ENCODE data around the gene ESPN.
"Not testable (repeated sequence)": the region's sequence is repeated elsewhere in the genome, so short reads cannot be mapped to it uniquely, and the experiment has no call there.

ESPN gene

GRCh38 chr1:6485168-6486101, 60.9 kb downstream of the ESPN start:
- DNase-seq = no peak

- DNase-seq = peak; percentile 93 to 94
Measured at GRCh38 chr1:6486433-6487011, 61.9 kb downstream of the ESPN start.

GRCh38 chr1:6487804-6488484, 63.4 kb downstream of the ESPN start:
- DNase-seq = no peak

DNA sequence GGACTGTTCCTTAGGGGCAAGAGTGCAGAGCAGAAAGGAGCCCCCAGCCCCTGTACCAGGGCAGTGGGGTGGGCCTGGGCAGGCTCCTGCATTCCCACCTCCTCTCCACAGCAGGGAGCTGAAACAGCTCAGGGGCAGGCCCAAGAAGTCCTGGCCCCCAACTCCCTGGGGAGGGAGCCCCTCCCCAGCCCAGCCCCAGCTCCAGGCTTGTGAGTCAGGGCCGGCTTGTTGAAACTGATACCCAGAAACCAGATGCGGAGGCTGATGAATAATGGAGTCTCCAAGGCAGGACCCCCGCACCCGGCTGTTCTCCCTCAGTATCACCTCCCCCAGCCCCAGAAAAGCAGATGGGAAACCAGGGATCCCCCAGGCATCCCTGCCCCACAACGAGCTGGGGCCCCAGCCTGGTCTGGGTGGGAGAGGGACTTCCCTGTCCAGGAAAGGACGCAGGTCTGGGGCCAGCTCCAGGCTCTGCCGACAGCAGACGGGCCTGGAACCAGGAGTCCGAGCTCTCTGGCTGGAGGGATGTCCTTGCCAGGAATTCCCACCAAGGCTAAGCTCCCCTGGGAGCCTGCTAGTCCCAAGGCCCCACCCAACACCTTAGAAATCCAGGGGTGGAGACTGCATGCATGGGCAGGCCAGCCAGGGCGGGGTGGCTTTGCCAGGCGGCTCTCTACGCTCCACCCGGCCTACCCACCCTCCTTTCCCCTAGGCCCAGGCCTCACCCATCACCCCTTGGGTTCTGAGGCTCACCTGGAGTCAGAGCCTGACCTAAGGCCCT, 64.2 kb downstream of the ESPN start:
- no peak for DNase-seq

DNA sequence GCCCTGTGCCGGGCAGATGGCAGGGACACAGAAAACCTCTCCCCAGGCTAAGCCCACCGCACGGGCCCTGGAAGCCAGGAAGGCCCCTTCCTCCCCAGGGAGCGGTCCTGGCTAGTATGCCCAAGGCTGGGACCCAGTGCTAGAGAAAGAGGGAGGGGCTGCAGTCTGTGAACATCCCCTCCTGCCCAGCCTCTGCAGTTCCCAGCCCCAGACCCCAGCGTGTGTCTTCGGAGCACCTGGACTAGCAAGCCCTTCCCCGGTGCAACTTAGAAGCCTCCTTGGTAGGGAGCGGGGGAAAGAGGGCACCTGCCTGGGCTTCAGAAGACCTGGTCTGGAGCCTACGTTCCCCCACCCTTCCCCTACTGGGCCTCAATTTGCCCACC, 64.8 kb downstream of the ESPN start:
- no peak for DNase-seq

GRCh38 chr1:6489799-6490180, 65.2 kb downstream of the ESPN start:
- peak; percentile 83 to 86 for DNase-seq

DNA sequence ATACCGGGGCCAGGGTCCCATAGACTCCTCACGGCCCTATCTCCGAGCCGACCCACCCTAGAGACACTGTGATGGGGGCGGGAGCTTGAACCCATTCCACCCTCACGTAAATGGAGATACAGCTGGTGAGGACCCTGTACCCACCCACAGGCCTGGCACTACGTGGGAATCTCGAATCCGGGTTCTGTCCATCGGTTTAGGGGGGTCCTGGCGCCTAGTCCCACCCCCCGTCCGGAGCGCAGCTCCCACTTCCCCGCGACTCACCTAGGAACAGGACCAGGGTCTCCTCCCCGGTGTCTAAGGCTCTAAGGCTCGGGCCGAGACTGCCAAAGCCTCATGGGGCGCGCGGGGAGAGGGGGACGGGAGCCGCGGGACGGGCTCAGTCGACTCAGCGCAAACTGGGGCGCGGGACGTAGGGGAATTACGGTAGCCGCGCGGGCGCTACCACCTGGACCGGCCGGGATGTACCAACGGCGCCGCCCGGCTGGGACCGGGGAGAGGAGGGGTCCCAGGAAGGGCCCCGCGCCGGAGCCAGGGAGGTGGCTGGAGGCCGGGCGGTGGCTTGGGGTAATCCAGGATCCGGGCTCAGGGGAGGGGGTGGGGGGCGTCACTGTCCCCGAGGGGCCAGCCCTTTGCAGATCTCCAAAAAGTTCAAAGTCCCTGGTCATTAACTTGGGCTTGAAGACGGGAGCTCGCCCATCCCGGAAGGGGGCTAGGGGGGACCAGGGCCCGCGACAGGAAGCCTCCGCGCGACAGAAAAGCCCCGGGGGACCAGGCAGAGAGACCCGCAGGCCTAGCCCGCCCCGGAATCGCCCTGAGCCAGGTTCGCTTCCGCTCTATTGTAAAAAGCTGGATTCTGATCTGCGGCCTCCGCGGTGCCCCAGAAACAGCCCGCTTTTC, 65.9 kb downstream of the ESPN start:
- DNase-seq = peak; percentile 73 to 77

DNA sequence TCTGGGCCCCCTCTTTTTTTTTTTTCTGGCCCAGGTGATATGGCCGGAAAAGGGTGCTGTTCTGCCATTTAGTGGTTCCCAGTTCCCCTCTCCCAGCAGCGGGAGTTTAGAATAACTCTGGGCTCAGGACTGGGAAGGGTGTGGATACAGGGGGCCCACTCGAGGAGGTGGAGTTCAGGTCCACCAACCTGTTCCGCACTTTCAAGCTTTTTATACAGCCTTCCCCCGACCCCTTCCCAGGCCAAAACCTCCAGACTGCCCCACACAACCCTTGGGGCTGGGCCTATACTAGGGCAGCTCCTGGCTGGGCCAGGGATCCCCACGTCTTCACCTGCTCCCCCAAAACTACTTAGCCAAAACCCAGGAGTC, 66.5 kb downstream of the ESPN start:
- DNase-seq = no peak

DNA sequence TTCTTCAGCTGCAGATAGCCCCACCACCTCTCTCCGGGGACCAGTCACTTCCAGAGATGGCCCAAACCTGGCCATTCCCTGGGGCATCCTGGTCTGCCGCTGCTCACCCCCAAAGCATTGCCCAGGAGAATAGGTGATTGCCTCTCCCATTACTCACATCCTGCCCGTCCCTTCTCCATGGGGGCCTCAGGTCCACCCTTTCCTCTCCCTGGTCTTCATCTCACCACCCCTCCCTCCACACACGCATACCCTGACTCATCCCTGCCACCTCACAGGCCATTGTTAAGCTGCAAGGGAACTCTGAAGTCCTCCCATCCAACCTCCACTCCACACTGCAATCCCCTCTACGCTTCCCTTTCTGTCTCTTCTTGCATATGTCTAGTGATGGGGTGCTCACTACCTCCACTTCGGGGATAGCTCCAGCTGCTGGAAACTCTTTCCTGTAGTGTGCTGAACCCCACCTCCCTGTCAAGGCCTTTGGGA, 66.9 kb downstream of the ESPN start, which contains the start of gene PLEKHG5:
Gene PLEKHG5 (minus strand): TSS at position 188 of the 483 bp plus-strand sequence. CDS start 14,096 bp downstream, outside the sequence.
- DNase-seq = peak in 1 of 2 experiments; percentile 29

DNA sequence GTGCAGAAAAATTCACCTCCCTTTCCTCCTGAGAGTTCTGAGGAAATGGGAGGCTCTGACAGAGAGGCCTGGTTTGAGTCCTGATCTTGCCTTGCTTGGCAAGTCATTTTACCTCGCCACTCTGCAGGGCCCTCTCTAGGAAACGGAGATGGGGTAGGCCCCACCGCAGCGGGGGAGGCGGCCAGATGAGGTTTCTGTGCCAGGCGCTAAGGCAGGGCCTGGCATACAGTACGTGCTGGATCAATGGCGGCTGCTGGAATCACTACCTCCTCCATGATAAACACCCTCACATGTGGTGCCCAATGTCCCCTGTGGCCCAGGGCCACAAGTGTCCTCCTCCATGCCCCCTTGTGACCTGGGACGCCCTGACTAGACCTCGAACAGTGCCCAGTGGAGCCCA, 67.4 kb downstream of the ESPN start:
- DNase-seq = no peak

- not testable (repeated sequence) for DNase-seq
Measured at GRCh38 chr1:6493834-6494223, 69.3 kb downstream of the ESPN start.

- no peak for DNase-seq
Measured at GRCh38 chr1:6494627-6495026, 70.1 kb downstream of the ESPN start.

GRCh38 chr1:6495041-6495441, 70.5 kb downstream of the ESPN start:
- DNase-seq = no peak

GRCh38 chr1:6495540-6496364, 71.2 kb downstream of the ESPN start:
- DNase-seq = no peak

GRCh38 chr1:6496365-6496721, 71.8 kb downstream of the ESPN start:
- no peak for DNase-seq

DNA sequence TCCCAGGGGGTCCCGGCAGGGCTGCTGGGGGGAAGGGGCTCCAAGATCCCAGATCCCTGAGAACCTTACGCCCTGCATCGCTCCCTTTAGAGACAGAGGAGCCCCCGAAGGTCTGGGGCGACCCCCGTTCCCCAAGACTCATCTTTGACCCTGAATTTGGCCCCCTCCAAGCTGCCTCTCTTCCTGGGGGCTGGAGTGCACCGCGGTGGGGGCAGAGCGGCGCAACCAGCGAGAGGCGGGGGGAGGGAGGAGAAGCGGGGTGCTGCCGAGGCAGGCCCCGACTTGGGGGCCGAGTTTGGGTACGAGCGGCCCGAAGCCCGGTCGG, 72.3 kb downstream of the ESPN start:
- DNase-seq = no peak

DNA sequence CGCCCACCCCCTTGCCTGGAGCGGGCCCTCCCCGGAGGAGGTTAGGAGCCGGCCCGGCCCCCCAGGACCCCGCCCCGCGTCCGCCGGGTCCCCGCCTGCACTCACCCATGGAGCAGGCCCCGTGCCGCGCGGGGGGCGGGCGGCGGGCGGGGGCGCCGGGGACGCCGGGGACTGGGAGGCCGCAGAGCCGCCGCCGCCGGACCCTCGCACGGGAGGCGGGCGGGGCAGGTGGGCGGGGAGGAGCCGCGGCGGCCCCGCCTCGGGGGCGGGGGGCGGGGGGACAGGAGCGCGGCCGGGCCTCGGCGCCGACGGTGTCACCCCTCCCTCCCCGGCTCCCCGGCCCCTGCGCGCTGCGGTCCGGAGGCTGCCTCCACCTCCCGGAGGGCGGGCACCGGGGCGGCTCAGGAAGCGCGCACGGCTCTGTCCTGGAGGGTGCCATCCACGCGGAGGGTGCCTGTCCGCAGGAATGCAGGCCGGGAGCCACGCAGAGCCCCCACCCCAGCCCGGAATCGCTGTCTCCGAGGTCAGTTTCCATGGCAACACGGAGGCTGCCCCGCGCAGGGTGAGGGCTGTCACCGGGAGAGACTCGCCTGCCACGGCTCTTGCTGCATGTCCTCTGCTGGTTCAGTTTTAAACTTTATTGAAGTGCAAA, 72.8 kb downstream of the ESPN start:
- peak; percentile 45 to 56 for DNase-seq

- no peak for DNase-seq
Measured at GRCh38 chr1:6497867-6498575, 73.4 kb downstream of the ESPN start.

DNA sequence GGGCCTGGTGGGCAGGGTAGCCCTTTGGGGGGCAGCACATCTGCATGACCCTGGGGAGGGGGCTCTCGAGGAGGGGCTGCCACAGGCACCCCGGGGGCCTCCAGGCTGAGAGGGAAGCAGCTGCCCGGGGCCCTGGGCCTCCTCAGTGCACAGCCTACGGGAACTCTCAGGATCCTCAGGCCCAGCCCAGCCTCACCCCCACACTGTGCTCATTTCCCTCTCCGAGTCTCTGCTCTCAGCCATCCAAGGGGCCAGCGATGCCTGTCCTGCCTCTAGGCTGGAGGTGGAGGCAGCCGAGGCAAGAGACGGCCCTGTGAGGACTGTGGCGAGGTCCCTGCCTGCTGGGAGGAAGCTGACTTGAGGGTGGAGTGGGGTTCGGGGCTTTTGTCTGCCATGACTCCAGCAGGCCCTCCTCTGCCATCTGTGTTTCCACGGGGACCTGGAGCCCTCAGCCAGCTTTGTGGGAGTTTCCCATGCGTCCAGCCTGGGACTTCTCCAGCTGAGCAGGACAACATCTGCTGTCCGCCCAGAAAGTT, 74.1 kb downstream of the ESPN start:
- no peak for DNase-seq

DNA sequence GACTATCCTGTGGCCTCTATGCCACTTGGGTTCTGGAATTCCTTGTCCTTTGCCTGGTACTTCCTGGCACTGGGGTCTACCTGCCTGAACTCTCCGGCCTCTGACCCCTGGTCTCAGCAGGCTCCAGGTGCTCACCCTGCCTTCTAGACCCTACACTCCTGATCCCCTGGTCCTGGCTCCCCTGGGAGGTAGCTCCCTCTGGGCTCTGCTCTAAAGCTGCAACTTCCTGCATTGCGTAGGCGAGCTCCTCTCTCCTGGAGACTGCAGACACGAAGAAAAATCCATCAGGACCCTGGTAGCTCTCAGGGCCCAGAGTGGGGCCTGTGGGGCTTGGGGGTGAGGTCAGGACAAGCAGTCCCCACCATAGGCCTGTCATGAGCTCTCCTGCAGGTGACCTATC, 74.7 kb downstream of the ESPN start:
- no peak for DNase-seq
